Tibial nerve (tissue), 4 donors: ENCODE data around the gene TRIM38. TPM values are rescaled to one million over a fixed set of nuclear protein-coding genes. Genes with fewer than 3 reads are reported as not detected.
"Not testable (repeated sequence)": the region's sequence is repeated elsewhere in the genome, so short reads cannot be mapped to it uniquely, and the experiment has no call there.

ENCODE experiments used
- DNase-seq, 2 donors: peaks; one replicate each; pipeline ENCODE4 v3.0.0-alpha.2; 2019; ENCODE audit warnings: low spot score in 2 of 2
- H3K27ac ChIP-seq, 4 donors: fragments of 200-600 bp; sonication (generic) in 3 of 4; one replicate each; pipeline ENCODE4 v1.5.1; 2017 to 2019; ENCODE audit warnings: mild to moderate bottlenecking in 1 of 4
- H3K27me3 ChIP-seq, 2 donors: fragments of 200-600 bp; sonication (generic) in 1 of 2; one replicate each; pipeline versions ENCODE4 v1.5.1 to v1.6.0; 2017 to 2019
- H3K36me3 ChIP-seq, 3 donors: fragments of 200-600 bp; sonication (generic); one replicate each; pipeline ENCODE4 v1.5.1; 2018 to 2019
- H3K4me1 ChIP-seq, 4 donors: fragments of 200-600 bp; sonication (generic) in 3 of 4; one replicate each; pipeline ENCODE4 v1.5.1; 2017 to 2019
- H3K4me3 ChIP-seq, 4 donors: fragments of 200-600 bp; sonication (generic) in 3 of 4; one replicate each; pipeline ENCODE4 v1.5.1; 2017 to 2019; ENCODE audit warnings: mild to moderate bottlenecking in 1 of 4, moderate library complexity in 1 of 4
- H3K9me3 ChIP-seq, 4 donors: fragments of 200-600 bp; sonication (generic) in 3 of 4; one replicate each; pipeline ENCODE4 v1.5.1; 2017 to 2019
- EP300 ChIP-seq, 2 donors: sonication (generic); formaldehyde crosslinking; IDR thresholded peaks; one replicate each; pipeline ENCODE4 v1.6.1; 2017; ENCODE audit warnings: antibody characterized with exemption in 2 of 2, mild to moderate bottlenecking in 1 of 2
- POLR2A ChIP-seq, 2 donors: fragments of 450-650 bp; IDR thresholded peaks; one replicate each; pipeline ENCODE4 v1.6.1; 2017; ENCODE audit warnings: antibody characterized with exemption in 2 of 2, mild to moderate bottlenecking in 2 of 2, moderate library complexity in 2 of 2
- WGBS, 2 donors: methylation state at CpG; one replicate each; pipeline ENCODE4 v1.1.5; 2018; 5-methylcytosine and 5-hydroxymethylcytosine counted together
- total RNA-seq, 4 donors: library from RNA; depleted of rRNA; stranded (reverse); fragments of >200 nt; gene quantifications; one replicate each; pipeline ENCODE4 v1.1.0, GENCODE V29; 2016
- TF ChIP-seq, protein P1 (sequence below), 5 experiments: fragments of 200-600 bp in 3 of 5; fragments of 450-650 bp in 2 of 5; sonication (generic) in 3 of 5; IDR thresholded peaks; one replicate each; pipeline ENCODE4 v1.5.1; 2016 to 2019; ENCODE audit warnings: antibody characterized with exemption in 5 of 5, mild to moderate bottlenecking in 3 of 5, moderate library complexity in 2 of 5

TRIM38 gene
- total RNA-seq, 4 donors from 2014 or later, result 8.8 to 12.2 (median 9.5) TPM

DNA sequence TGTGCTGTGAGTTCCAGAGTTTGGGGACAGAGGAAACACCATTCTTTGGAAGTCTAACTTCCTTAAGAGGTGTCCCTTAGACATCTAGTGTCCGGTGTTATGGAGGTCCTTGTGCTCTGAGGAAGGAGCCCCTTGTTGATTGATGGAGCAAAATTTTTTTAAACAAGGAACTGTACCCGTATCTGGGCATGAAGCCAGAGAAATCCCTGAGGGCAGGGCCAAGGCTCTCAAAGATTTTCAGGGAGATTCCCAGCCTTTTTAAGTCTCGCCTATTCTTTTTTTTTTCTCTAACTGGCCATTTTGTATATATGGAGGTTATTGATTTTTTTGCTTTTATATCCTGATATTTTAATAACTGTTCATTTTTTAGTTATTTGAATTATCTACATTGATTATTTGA, 45.9 kb downstream of the TRIM38 start:
- H3K9me3 ChIP-seq, result no peaks in the 10 kb centered on the region
- no peaks in the 10 kb centered on the region for H3K36me3 ChIP-seq
- DNase-seq, result no peak
- H3K27ac ChIP-seq, result no peak overlapping the region
- H3K4me1 ChIP-seq, result no peaks in the 10 kb centered on the region
- no peaks in the 10 kb centered on the region for H3K27me3 ChIP-seq
- TF ChIP-seq, protein P1, sequence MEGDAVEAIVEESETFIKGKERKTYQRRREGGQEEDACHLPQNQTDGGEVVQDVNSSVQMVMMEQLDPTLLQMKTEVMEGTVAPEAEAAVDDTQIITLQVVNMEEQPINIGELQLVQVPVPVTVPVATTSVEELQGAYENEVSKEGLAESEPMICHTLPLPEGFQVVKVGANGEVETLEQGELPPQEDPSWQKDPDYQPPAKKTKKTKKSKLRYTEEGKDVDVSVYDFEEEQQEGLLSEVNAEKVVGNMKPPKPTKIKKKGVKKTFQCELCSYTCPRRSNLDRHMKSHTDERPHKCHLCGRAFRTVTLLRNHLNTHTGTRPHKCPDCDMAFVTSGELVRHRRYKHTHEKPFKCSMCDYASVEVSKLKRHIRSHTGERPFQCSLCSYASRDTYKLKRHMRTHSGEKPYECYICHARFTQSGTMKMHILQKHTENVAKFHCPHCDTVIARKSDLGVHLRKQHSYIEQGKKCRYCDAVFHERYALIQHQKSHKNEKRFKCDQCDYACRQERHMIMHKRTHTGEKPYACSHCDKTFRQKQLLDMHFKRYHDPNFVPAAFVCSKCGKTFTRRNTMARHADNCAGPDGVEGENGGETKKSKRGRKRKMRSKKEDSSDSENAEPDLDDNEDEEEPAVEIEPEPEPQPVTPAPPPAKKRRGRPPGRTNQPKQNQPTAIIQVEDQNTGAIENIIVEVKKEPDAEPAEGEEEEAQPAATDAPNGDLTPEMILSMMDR (IDR thresholded peaks at IDR 0.05), result no peak
- TF ChIP-seq POLR2A (IDR thresholded peaks at IDR 0.05) (no peak), EP300 (IDR thresholded peaks at IDR 0.05) (no peak)
- 38 to 52% methylated on average over 3 of the region's 3 CpGs for WGBS, 2 donors
- H3K4me3 ChIP-seq, result no peak overlapping the region

DNA sequence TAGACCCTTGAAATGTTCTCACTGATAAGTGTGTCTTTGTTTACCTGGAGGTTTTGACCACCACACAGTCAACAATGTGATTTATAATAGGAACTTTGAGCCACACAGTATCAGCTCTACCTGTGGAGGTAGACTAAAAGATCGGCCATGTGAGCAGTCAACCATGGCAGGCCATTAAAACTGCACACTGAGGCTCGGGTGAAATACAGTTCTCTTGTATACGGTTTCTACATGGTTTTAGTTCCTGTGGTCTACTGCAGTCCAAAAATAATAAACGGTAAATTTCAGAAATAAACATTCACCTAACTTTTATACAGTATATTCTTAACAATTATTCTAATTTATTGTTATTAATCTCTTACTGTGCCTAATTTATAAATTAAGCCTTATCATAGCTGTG, 47.2 kb downstream of the TRIM38 start:
- TF ChIP-seq, protein P1 (IDR thresholded peaks at IDR 0.05), result no peak
- TF ChIP-seq POLR2A (IDR thresholded peaks at IDR 0.05) (no peak), EP300 (IDR thresholded peaks at IDR 0.05) (no peak)
- H3K27me3 ChIP-seq, result no peaks in the 10 kb centered on the region
- 77 to 91% methylated on average over 4 of the region's 4 CpGs for WGBS, 2 donors
- H3K9me3 ChIP-seq, result no peaks in the 10 kb centered on the region
- no peaks in the 10 kb centered on the region for H3K4me1 ChIP-seq
- H3K27ac ChIP-seq, result no peak overlapping the region
- DNase-seq, result no peak
- H3K36me3 ChIP-seq, result no peaks in the 10 kb centered on the region
- no peak overlapping the region for H3K4me3 ChIP-seq

- H3K4me1 ChIP-seq, result peaks cover 0 to 12% (median 0%) of the 10 kb centered on the region in 4 donors
- H3K27me3 ChIP-seq, result no peaks in the 10 kb centered on the region
- 82 to 91% methylated on average over 2 of the region's 2 CpGs for WGBS, 2 donors
- H3K27ac ChIP-seq, result no peak overlapping the region
- no peaks in the 10 kb centered on the region for H3K9me3 ChIP-seq
- no peak overlapping the region for H3K4me3 ChIP-seq
- no peak for DNase-seq
- TF ChIP-seq EP300 (IDR thresholded peaks at IDR 0.05), result no peak
- TF ChIP-seq, protein P1 (IDR thresholded peaks at IDR 0.05), result no peak
- no peak for TF ChIP-seq POLR2A (IDR thresholded peaks at IDR 0.05)
- H3K36me3 ChIP-seq, result no peaks in the 10 kb centered on the region
Observed at GRCh38 chr6:26012061-26012460, 49.5 kb downstream of the TRIM38 start.

DNA sequence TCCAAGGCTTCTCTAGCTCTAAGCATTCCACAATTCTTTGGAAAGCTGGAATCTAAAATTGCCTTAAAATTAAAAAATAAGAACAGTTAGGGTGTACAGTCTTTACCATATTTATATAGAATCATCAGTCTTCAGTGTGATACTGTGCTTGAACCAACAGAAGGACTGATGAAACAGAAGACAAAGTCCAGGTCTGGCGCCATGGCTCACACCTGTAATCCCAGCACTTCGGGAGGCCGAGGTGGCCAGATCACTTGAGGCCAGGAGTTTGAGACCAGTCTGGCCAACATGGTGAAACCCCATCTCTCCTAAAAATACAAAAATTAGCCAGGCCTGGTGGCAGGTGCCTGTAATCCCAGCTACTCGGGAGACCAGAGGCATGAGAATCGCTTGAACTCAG, 51.8 kb downstream of the TRIM38 start:
- H3K4me1 ChIP-seq, result peaks cover 0 to 16% (median 0%) of the 10 kb centered on the region in 4 donors
- 94 to 96% methylated on average over 5 of the region's 5 CpGs for WGBS, 2 donors
- DNase-seq, H3K27ac ChIP-seq, H3K36me3 ChIP-seq, H3K4me3 ChIP-seq, H3K9me3 ChIP-seq, H3K27me3 ChIP-seq: not testable (repeated sequence)

DNA sequence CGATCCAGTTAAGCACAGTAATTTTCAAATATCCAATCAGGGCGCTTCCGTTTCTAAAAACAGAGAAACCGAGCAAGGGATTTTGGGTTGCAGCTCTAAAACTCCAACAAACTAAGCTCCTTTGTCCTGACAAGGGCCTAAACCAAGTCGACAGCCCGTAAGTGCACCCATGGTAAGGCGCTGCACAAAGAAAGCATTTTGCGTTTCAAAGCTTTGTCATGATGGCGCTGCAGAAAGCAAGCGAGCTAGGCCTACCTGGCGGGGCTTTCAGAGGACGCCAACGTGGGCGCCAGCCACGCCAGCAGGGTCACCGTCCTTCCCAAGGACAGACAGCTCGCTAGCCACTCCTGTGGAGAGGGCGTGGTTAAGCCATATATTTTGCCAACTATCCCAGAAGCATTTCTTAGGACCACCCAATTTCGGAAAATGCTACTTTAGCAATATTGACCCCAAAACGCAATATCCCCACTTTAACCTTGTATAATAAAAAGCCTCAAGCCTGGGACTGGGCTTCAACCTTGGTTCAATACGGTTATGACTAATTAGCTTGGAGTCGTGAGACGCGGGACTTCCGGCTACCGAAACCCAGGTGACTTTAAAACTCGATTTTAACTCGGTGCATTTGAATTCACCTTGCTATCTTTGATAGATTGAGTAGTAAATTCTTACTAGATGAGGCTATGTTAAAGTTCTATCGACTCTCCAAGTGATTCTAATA, 53.8 kb downstream of the TRIM38 start:
- 28 to 29% methylated on average over 29 of the region's 29 CpGs for WGBS, 2 donors
- Histone ChIP-seq H3K9me3 (no peaks in the 10 kb centered on the region), H3K4me3 (peak overlapping the region in 3 of 4 donors; percentile 18 to 47 (median 37)), H3K27me3 (no peaks in the 10 kb centered on the region), H3K36me3 (no peaks in the 10 kb centered on the region), H3K4me1 (peaks cover 0 to 16% (median 0%) of the 10 kb centered on the region in 4 donors), H3K27ac (peak overlapping the region; percentile 19 to 81 (median 78))
- TF ChIP-seq EP300 (IDR thresholded peaks at IDR 0.05), result peak in 1 of 2 donors; percentile 6
- TF ChIP-seq POLR2A (IDR thresholded peaks at IDR 0.05), result no peak
- TF ChIP-seq, protein P1 (IDR thresholded peaks at IDR 0.05), result no peak
- no peak for DNase-seq
